Chondrocyte (in vitro differentiated cells): ENCODE data around the gene EIF3K. TPM values are rescaled to one million over a fixed set of nuclear protein-coding genes. Genes with fewer than 3 reads are reported as not detected.
"Not testable (repeated sequence)": the region's sequence is repeated elsewhere in the genome, so short reads cannot be mapped to it uniquely, and the experiment has no call there.

Source experiments
- DNase-seq: peaks from one replicate; pipeline ENCODE4 v3.0.0; 2021; ENCODE audit warnings: mixed read lengths, low spot score
- H3K27ac Mint-ChIP-seq: one replicate; pipeline ENCODE4 v1.8.0; 2021; ENCODE audit warnings: mild to moderate bottlenecking, moderate library complexity, mixed read lengths; ENCODE audit not compliant: unreplicated experiment
- H3K27me3 Mint-ChIP-seq: 2 replicates; pipeline ENCODE4 v1.8.0; 2021; ENCODE audit warnings: low read depth, mixed read lengths
- H3K36me3 Mint-ChIP-seq: 2 replicates; pipeline ENCODE4 v1.8.0; 2021; ENCODE audit warnings: low read depth, mixed read lengths
- H3K4me1 Mint-ChIP-seq: 2 replicates; pipeline ENCODE4 v1.8.0; 2021; ENCODE audit warnings: low read depth, mild to moderate bottlenecking, mixed read lengths
- H3K4me3 Mint-ChIP-seq: one replicate; pipeline ENCODE4 v1.8.0; 2021; ENCODE audit warnings: mild to moderate bottlenecking, moderate library complexity, mixed read lengths; ENCODE audit not compliant: unreplicated experiment
- H3K9me3 Mint-ChIP-seq: 2 replicates; pipeline ENCODE4 v1.8.0; 2021; ENCODE audit warnings: low read depth, mixed read lengths
- CTCF ChIP-seq: fragments of 200-600 bp; sonication (generic); IDR thresholded peaks from 2 replicates; pipeline ENCODE4 v1.5.0; 2021; ENCODE audit warnings: antibody characterized with exemption, mild to moderate bottlenecking, moderate library complexity
- long read RNA-seq: library from polyadenylated mRNA; stranded (forward); transcript quantifications from one replicate; pipeline ENCODE4 v2.0.0, GENCODE V29; 2021
- total RNA-seq: library from RNA; stranded (reverse); gene quantifications from 3 replicates; pipeline ENCODE4 v1.2.1, GENCODE V29; 2021

The EIF3K gene
- 177 to 208 TPM (median 185 TPM) in 3 replicates for total RNA-seq
- long read RNA-seq, transcript EIF3K-201 (8 exons, 864 nt) = major isoform, 110 of 131 reads
- long read RNA-seq, partial matches to known transcripts = 4 of 131 reads
- long read RNA-seq, other reads (novel, unspliced or antisense) = 10 of 131 reads

GRCh38 chr19:38618590-38619360 lies at the start of gene EIF3K:
TSS of gene EIF3K (plus strand) at chr19:38619188. CDS start at chr19:38619269, 81 bp downstream.
- peaks cover 11% of the 10 kb centered on the region for H3K36me3 Mint-ChIP-seq
- peak within 1 kb of the TSS; percentile 99 for H3K4me3 Mint-ChIP-seq
- no peak for TF ChIP-seq CTCF
- peaks cover 23% of the 10 kb centered on the region for H3K4me1 Mint-ChIP-seq
- peak; percentile 99 for DNase-seq
- H3K9me3 Mint-ChIP-seq = no peaks in the 10 kb centered on the region
- peak within 1 kb of the TSS; percentile 99 for H3K27ac Mint-ChIP-seq
- H3K27me3 Mint-ChIP-seq = no peaks in the 10 kb centered on the region

GRCh38 chr19:38569368-38569983 lies 49.5 kb upstream of the EIF3K start:
- Mint-ChIP-seq H3K9me3 (no peaks in the 10 kb centered on the region), H3K4me3 (no peak overlapping the region), H3K27me3 (peaks cover 2% of the 10 kb centered on the region), H3K4me1 (no peaks in the 10 kb centered on the region), H3K36me3 (no peaks in the 10 kb centered on the region), H3K27ac (no peak overlapping the region)
- no peak for TF ChIP-seq CTCF
- DNase-seq = no peak

GRCh38 chr19:38571682-38572081 lies 47.3 kb upstream of the EIF3K start:
- Mint-ChIP-seq H3K9me3 (no peaks in the 10 kb centered on the region), H3K27ac (no peak overlapping the region), H3K27me3 (peaks cover 2% of the 10 kb centered on the region), H3K36me3 (no peaks in the 10 kb centered on the region), H3K4me3 (no peak overlapping the region), H3K4me1 (no peaks in the 10 kb centered on the region)
- TF ChIP-seq CTCF = no peak
- DNase-seq = no peak

GRCh38 chr19:38577826-38578225 lies 41.2 kb upstream of the EIF3K start:
- no peaks in the 10 kb centered on the region for H3K9me3 Mint-ChIP-seq
- DNase-seq = no peak
- H3K27me3 Mint-ChIP-seq = no peaks in the 10 kb centered on the region
- no peak overlapping the region for H3K27ac Mint-ChIP-seq
- H3K4me3 Mint-ChIP-seq = no peak overlapping the region
- TF ChIP-seq CTCF = no peak
- no peaks in the 10 kb centered on the region for H3K36me3 Mint-ChIP-seq
- no peaks in the 10 kb centered on the region for H3K4me1 Mint-ChIP-seq

- not testable (repeated sequence) for H3K4me1 Mint-ChIP-seq, H3K27me3 Mint-ChIP-seq, DNase-seq, H3K4me3 Mint-ChIP-seq, H3K9me3 Mint-ChIP-seq, H3K36me3 Mint-ChIP-seq, H3K27ac Mint-ChIP-seq
Measured at GRCh38 chr19:38579304-38579703, 39.7 kb upstream of the EIF3K start.
